Neural cell (in vitro differentiated cells): Measurements from ENCODE around the gene GAPDH. TPM values are rescaled to one million over a fixed set of nuclear protein-coding genes. Genes with fewer than 3 reads are reported as not detected.

ENCODE experiments used
- H2AFZ ChIP-seq: fragments of 200-600, 300-800 bp; sonication (generic), shearing (Covaris generic); 2 replicates; pipeline ENCODE4 v1.6.0; 2014; ENCODE audit warnings: low read depth, mild to moderate bottlenecking, antibody characterized with exemption, low read length, moderate library complexity
- H3F3A ChIP-seq: fragments of 200-600 bp; shearing (Covaris generic); 2 replicates; pipeline ENCODE4 v1.6.1; 2016; ENCODE audit warnings: mild to moderate bottlenecking, moderate library complexity, mixed read lengths, antibody characterized with exemption, low read length; ENCODE audit not compliant: insufficient read depth, poor library complexity, severe bottlenecking
- H3K27ac ChIP-seq: fragments of 200-600, 300-800 bp; sonication (generic), shearing (Covaris generic); 2 replicates; pipeline ENCODE4 v1.5.1; 2014; ENCODE audit warnings: mild to moderate bottlenecking, low read length, moderate library complexity
- H3K27me3 ChIP-seq: fragments of 300-800, 200-600 bp; sonication (generic), shearing (Covaris generic); 2 replicates; pipeline ENCODE4 v1.6.0; 2014; ENCODE audit warnings: mild to moderate bottlenecking, low read depth, low read length, moderate library complexity; ENCODE audit not compliant: insufficient read depth
- H3K36me3 ChIP-seq: fragments of 300-800, 200-600 bp; sonication (generic), shearing (Covaris generic); 2 replicates; pipeline ENCODE4 v1.5.1; 2014; ENCODE audit warnings: mild to moderate bottlenecking, antibody characterized with exemption, low read length, moderate library complexity; ENCODE audit not compliant: insufficient read depth
- H3K4me2 ChIP-seq: fragments of 300-800, 200-600 bp; sonication (generic), shearing (Covaris generic); 2 replicates; pipeline ENCODE4 v1.6.0; 2014; ENCODE audit warnings: mild to moderate bottlenecking, low read length
- H3K4me3 ChIP-seq: fragments of 300-800, 200-600 bp; sonication (generic), shearing (Covaris generic); 2 replicates; pipeline ENCODE4 v1.5.1; 2014; ENCODE audit warnings: mild to moderate bottlenecking, low read length, moderate library complexity
- H3K79me2 ChIP-seq: fragments of 200-600 bp; shearing (Covaris generic); replicated peaks from 2 replicates; pipeline ENCODE4 v1.6.0; 2014; ENCODE audit warnings: mild to moderate bottlenecking, low read length, moderate library complexity; ENCODE audit not compliant: insufficient read depth
- H3K9ac ChIP-seq: fragments of 300-800, 200-600 bp; sonication (generic), shearing (Covaris generic); 2 replicates; pipeline ENCODE4 v1.6.1; 2016; ENCODE audit warnings: mild to moderate bottlenecking, low read length, mixed read lengths
- H3K9me2 ChIP-seq: fragments of 200-600 bp; shearing (Covaris generic); 2 replicates; pipeline ENCODE4 v1.6.1; 2016; ENCODE audit warnings: mild to moderate bottlenecking, low read length, mixed read lengths; ENCODE audit not compliant: insufficient read depth
- H3K9me3 ChIP-seq: fragments of 200-600, 300-800 bp; sonication (generic), shearing (Covaris generic); 2 replicates; pipeline ENCODE4 v1.6.1; 2016; ENCODE audit warnings: mild to moderate bottlenecking, mixed run types, low read length, moderate library complexity, mixed read lengths
- H4K20me1 ChIP-seq: fragments of 200-600 bp; shearing (Covaris generic); 2 replicates; pipeline ENCODE4 v1.6.1; 2016; ENCODE audit warnings: mild to moderate bottlenecking, mixed run types; ENCODE audit not compliant: insufficient read depth
- EP300 ChIP-seq: fragments of 450-650 bp; conservative IDR thresholded peaks from 2 replicates; pipeline ENCODE4 v1.6.1; 2014; ENCODE audit warnings: antibody characterized with exemption, mild to moderate bottlenecking, moderate library complexity; ENCODE audit not compliant: poor library complexity, severe bottlenecking
- EZH2 ChIP-seq: fragments of 200-600, 300-800 bp; shearing (Covaris generic), sonication (generic); IDR thresholded peaks from 2 replicates; pipeline ENCODE4 v1.6.1; 2014; ENCODE audit warnings: antibody characterized with exemption, low read length, borderline replicate concordance, mild to moderate bottlenecking; ENCODE audit not compliant: insufficient read depth, poor library complexity, severe bottlenecking
- MXI1 ChIP-seq: fragments of 450-650 bp; conservative IDR thresholded peaks from 2 replicates; pipeline ENCODE4 v1.6.1; 2014; ENCODE audit warnings: antibody characterized with exemption, mild to moderate bottlenecking; ENCODE audit not compliant: poor library complexity, severe bottlenecking
- POLR2AphosphoS5 ChIP-seq: IDR thresholded peaks from 2 replicates; pipeline ENCODE4 v1.6.1; 2012
- RAD21 ChIP-seq: fragments of 450-650 bp; conservative IDR thresholded peaks from 2 replicates; pipeline ENCODE4 v1.6.1; 2014; ENCODE audit warnings: antibody characterized with exemption, mild to moderate bottlenecking, moderate library complexity
- SMC3 ChIP-seq: fragments of 450-650 bp; conservative IDR thresholded peaks from 2 replicates; pipeline ENCODE4 v1.6.1; 2014; ENCODE audit warnings: antibody characterized with exemption, mild to moderate bottlenecking, moderate library complexity; ENCODE audit not compliant: poor library complexity
- TAF1 ChIP-seq: IDR thresholded peaks from 2 replicates; pipeline ENCODE4 v1.6.1; 2012; ENCODE audit warnings: low read depth
- polyA plus RNA-seq: library from polyadenylated mRNA; depleted of rRNA; stranded (reverse); fragments of >200 nt; gene quantifications from 2 replicates; pipeline ENCODE4 v1.2.3, GENCODE V29; 2014
- TF ChIP-seq, protein P1 (sequence below): IDR thresholded peaks from 2 replicates; pipeline ENCODE4 v1.6.1; 2012; ENCODE audit warnings: borderline replicate concordance
- TF ChIP-seq, protein P2 (sequence below): fragments of 450-650 bp; IDR thresholded peaks from 2 replicates; pipeline ENCODE4 v1.5.1; 2014; ENCODE audit warnings: antibody characterized with exemption, mild to moderate bottlenecking, moderate library complexity; ENCODE audit not compliant: poor library complexity, severe bottlenecking

Gene GAPDH
- polyA plus RNA-seq, 1 donor from 2014 or later = 1,673 TPM

DNA sequence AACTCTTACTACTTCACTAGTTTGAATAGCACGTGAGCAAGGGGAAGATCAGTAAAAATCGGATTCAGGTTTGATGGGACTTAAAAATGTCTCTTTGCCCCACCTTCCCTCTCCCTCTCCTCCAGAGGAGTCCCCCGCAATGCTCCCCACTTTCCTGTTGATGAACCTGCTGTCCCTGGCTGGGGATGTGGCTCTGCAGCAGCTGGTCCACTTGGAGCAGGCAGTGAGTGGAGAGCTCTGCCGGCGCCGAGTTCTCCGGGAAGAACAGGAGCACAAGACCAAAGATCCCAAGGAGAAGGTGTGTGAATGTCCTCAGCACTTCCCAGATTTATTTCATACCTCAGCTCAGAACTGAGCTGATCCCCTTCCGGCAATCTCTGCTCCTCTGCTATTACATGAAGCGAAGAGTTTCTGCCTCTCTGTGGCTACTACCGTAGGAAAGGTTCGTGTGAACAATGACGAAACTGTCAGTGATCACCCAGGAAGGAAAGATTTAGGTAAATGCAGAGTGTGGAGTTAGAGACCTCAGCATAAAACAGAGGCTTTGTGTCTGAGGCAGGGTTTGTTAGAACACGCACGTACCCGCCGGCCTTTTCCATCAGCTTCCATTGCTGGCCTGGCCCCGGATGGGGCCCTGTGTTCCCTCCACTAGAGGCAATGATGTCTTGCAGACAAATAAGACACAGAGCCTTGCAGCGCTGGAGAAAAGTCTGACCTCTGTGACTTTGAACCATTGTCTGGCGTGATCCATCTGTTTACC is 7.4 kb upstream of the GAPDH start:
- Histone ChIP-seq H3K36me3 (no peaks in the 10 kb centered on the region), H3F3A (peaks cover 3% of the 10 kb centered on the region), H2AFZ (no peak overlapping the region), H3K4me2 (no peak overlapping the region), H3K27me3 (no peaks in the 10 kb centered on the region), H3K27ac (no peak overlapping the region), H3K9me2 (no peaks in the 10 kb centered on the region), H3K4me3 (no peak overlapping the region), H3K9me3 (no peaks in the 10 kb centered on the region), H3K79me2 (no peaks in the 10 kb centered on the region), H3K9ac (no peak overlapping the region), H4K20me1 (no peaks in the 10 kb centered on the region)
- TF ChIP-seq EZH2 = no peak
- no peak for TF ChIP-seq RAD21
- no peak for TF ChIP-seq SMC3
- no peak for TF ChIP-seq TAF1
- TF ChIP-seq, protein P1, sequence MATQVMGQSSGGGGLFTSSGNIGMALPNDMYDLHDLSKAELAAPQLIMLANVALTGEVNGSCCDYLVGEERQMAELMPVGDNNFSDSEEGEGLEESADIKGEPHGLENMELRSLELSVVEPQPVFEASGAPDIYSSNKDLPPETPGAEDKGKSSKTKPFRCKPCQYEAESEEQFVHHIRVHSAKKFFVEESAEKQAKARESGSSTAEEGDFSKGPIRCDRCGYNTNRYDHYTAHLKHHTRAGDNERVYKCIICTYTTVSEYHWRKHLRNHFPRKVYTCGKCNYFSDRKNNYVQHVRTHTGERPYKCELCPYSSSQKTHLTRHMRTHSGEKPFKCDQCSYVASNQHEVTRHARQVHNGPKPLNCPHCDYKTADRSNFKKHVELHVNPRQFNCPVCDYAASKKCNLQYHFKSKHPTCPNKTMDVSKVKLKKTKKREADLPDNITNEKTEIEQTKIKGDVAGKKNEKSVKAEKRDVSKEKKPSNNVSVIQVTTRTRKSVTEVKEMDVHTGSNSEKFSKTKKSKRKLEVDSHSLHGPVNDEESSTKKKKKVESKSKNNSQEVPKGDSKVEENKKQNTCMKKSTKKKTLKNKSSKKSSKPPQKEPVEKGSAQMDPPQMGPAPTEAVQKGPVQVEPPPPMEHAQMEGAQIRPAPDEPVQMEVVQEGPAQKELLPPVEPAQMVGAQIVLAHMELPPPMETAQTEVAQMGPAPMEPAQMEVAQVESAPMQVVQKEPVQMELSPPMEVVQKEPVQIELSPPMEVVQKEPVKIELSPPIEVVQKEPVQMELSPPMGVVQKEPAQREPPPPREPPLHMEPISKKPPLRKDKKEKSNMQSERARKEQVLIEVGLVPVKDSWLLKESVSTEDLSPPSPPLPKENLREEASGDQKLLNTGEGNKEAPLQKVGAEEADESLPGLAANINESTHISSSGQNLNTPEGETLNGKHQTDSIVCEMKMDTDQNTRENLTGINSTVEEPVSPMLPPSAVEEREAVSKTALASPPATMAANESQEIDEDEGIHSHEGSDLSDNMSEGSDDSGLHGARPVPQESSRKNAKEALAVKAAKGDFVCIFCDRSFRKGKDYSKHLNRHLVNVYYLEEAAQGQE = no peak
- TF ChIP-seq, protein P2, sequence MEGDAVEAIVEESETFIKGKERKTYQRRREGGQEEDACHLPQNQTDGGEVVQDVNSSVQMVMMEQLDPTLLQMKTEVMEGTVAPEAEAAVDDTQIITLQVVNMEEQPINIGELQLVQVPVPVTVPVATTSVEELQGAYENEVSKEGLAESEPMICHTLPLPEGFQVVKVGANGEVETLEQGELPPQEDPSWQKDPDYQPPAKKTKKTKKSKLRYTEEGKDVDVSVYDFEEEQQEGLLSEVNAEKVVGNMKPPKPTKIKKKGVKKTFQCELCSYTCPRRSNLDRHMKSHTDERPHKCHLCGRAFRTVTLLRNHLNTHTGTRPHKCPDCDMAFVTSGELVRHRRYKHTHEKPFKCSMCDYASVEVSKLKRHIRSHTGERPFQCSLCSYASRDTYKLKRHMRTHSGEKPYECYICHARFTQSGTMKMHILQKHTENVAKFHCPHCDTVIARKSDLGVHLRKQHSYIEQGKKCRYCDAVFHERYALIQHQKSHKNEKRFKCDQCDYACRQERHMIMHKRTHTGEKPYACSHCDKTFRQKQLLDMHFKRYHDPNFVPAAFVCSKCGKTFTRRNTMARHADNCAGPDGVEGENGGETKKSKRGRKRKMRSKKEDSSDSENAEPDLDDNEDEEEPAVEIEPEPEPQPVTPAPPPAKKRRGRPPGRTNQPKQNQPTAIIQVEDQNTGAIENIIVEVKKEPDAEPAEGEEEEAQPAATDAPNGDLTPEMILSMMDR = no peak
- TF ChIP-seq MXI1 = no peak
- no peak for TF ChIP-seq EP300
- TF ChIP-seq POLR2AphosphoS5 = no peak

DNA sequence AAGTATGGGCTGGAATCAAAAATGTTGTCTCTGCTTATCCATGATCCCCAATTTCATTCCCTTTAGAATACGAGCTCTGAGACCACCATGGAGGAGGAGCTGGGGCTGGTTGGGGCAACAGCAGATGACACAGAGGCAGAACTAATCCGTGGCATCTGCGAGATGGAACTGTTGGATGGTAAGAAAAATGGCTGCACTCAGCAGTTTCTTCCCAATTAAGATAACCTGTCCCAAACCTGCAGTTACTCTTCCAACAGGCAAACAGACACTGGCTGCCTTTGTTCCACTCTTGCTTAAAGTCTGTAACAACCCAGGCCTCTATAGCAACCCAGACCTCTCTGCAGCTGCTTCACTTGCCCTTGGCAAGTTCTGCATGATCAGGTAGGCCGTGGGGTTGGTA is 6.6 kb upstream of the GAPDH start:
- Histone ChIP-seq H4K20me1 (no peaks in the 10 kb centered on the region), H3K9me3 (no peaks in the 10 kb centered on the region)

More for the DNA sequence above, 6.6 kb upstream of the GAPDH start:
- Histone ChIP-seq H3K27ac (no peak overlapping the region), H3K79me2 (no peaks in the 10 kb centered on the region), H3F3A (peaks cover 4% of the 10 kb centered on the region), H3K9ac (no peak overlapping the region), H3K4me3 (no peak overlapping the region), H3K9me2 (no peaks in the 10 kb centered on the region), H2AFZ (no peak overlapping the region), H3K4me2 (no peak overlapping the region), H3K27me3 (no peaks in the 10 kb centered on the region), H3K36me3 (no peaks in the 10 kb centered on the region)
- TF ChIP-seq POLR2AphosphoS5 (no peak), TAF1 (no peak)
- TF ChIP-seq, protein P2 = no peak
